DOHH2 (cell line): ENCODE results near the gene GPR141.

ENCODE experiments used
- CTCF ChIP-seq: fragments of 200-600 bp; sonication (generic); IDR thresholded peaks from one replicate; pipeline ENCODE4 v1.5.1; 2014; ENCODE audit warnings: antibody characterized with exemption, mild to moderate bottlenecking, low read depth, low read length; ENCODE audit not compliant: poor library complexity, severe bottlenecking
- EZH2phosphoT487 ChIP-seq: fragments of 200-600 bp; sonication (generic); IDR thresholded peaks from 2 replicates; pipeline ENCODE4 v1.6.1; 2017; ENCODE audit warnings: borderline replicate concordance, mild to moderate bottlenecking, antibody characterized with exemption, low read length, moderate library complexity, mixed read lengths

- TF ChIP-seq CTCF (no peak), EZH2phosphoT487 (no peak)
Observed at GRCh38 chr7:37656913-37657530, 26.5 kb upstream of the GPR141 start.
